ENCODE results near the gene RFPL3. TPM values are rescaled to one million over a fixed set of nuclear protein-coding genes. Genes with fewer than 3 reads are reported as not detected.
"Not testable (repeated sequence)": the region's sequence is repeated elsewhere in the genome, so short reads cannot be mapped to it uniquely, and the experiment has no call there.

Gene RFPL3
- total RNA-seq, 4 donors from 2014 or later, result not detected

GRCh38 chr22:32341122-32341740 is 16.4 kb upstream of the RFPL3 start:
- TF ChIP-seq POLR2A (IDR thresholded peaks at IDR 0.05), result no peak
- no peak for TF ChIP-seq CTCF (IDR thresholded peaks at IDR 0.05)
- DNase-seq, result no peak
- H3K4me3 ChIP-seq, result no peak overlapping the region
- no peaks in the 10 kb centered on the region for H3K9me3 ChIP-seq
- no peak overlapping the region for H3K27ac ChIP-seq
- no peaks in the 10 kb centered on the region for H3K36me3 ChIP-seq
- H3K27me3 ChIP-seq, result no peaks in the 10 kb centered on the region
- no peaks in the 10 kb centered on the region for H3K4me1 ChIP-seq

DNA sequence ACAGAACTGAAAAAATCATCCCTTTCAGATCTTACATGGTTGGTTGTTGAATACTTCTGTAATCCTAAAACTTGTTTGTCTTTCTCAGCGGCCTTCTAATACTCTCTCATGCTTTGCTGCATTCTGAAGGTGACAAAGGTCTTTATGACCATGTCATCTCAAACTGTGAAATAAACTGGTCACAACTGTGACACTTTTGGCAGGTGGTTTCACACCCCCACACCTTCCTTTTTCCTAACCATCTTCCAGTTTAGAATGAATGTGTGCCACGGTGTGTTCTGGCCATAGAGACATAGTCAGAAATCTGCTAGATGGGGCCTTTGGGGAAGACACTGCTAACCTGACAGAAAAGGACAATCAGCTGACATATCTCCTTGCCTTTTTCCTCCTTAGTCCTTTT is 14.7 kb upstream of the RFPL3 start:
- H3K4me1 ChIP-seq, result no peaks in the 10 kb centered on the region
- no peak for DNase-seq
- no peaks in the 10 kb centered on the region for H3K9me3 ChIP-seq
- H3K36me3 ChIP-seq, result no peaks in the 10 kb centered on the region
- H3K4me3 ChIP-seq, result no peak overlapping the region
- TF ChIP-seq POLR2A (IDR thresholded peaks at IDR 0.05), result no peak
- TF ChIP-seq CTCF (IDR thresholded peaks at IDR 0.05), result no peak
- no peak overlapping the region for H3K27ac ChIP-seq
- H3K27me3 ChIP-seq, result no peaks in the 10 kb centered on the region

GRCh38 chr22:32343941-32344340 is 13.7 kb upstream of the RFPL3 start:
- no peaks in the 10 kb centered on the region for H3K4me1 ChIP-seq
- H3K9me3 ChIP-seq, result no peaks in the 10 kb centered on the region
- no peak for TF ChIP-seq CTCF (IDR thresholded peaks at IDR 0.05)
- TF ChIP-seq POLR2A (IDR thresholded peaks at IDR 0.05), result no peak
- no peaks in the 10 kb centered on the region for H3K27me3 ChIP-seq
- H3K4me3 ChIP-seq, result no peak overlapping the region
- no peak for DNase-seq
- no peak overlapping the region for H3K27ac ChIP-seq
- no peaks in the 10 kb centered on the region for H3K36me3 ChIP-seq

- Histone ChIP-seq H3K9me3 (no peaks in the 10 kb centered on the region), H3K27ac (no peak overlapping the region), H3K4me3 (no peak overlapping the region), H3K4me1 (no peaks in the 10 kb centered on the region), H3K36me3 (no peaks in the 10 kb centered on the region), H3K27me3 (no peaks in the 10 kb centered on the region)
- no peak for DNase-seq
- no peak for TF ChIP-seq CTCF (IDR thresholded peaks at IDR 0.05)
- no peak for TF ChIP-seq POLR2A (IDR thresholded peaks at IDR 0.05)
Measured at GRCh38 chr22:32348031-32348611, 9.5 kb upstream of the RFPL3 start.

- not testable (repeated sequence) for H3K4me1 ChIP-seq, H3K36me3 ChIP-seq, DNase-seq, H3K27me3 ChIP-seq, H3K9me3 ChIP-seq, H3K4me3 ChIP-seq, H3K27ac ChIP-seq
Measured at GRCh38 chr22:32351875-32352274, 5.8 kb upstream of the RFPL3 start.

DNA sequence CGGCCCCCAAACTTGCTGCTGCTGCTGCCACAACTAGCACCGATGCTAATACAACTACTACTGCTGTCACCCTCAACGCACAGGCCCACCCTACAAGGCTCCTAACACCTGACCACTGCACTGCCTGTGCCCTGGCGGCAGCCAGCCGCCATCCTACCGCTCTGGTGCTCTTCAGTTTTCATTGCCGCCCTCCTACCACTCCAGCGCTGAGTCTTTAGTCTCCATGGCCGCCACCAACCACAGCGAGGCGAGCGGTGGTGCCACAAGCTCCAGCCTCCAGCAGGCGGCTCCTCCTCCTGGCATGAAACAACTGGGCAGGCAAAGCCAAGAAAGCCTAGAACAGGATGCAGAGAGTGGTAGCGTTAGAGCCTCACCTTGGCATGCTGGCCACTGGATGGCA is 5.0 kb upstream of the RFPL3 start:
- Histone ChIP-seq H3K9me3 (no peaks in the 10 kb centered on the region), H3K27ac (no peak overlapping the region), H3K4me1 (no peaks in the 10 kb centered on the region), H3K36me3 (no peaks in the 10 kb centered on the region), H3K4me3 (no peak overlapping the region), H3K27me3 (no peaks in the 10 kb centered on the region)
- TF ChIP-seq CTCF (IDR thresholded peaks at IDR 0.05), result no peak
- TF ChIP-seq POLR2A (IDR thresholded peaks at IDR 0.05), result no peak
- DNase-seq, result no peak

All from Peyer's patch (tissue), 4 donors.